ENCODE data around the gene DOK5. TPM values are rescaled to one million over a fixed set of nuclear protein-coding genes. Genes with fewer than 3 reads are reported as not detected.

Gene DOK5
- total and polyA plus RNA-seq, 10 of the 15 experiments (the other 5 are each of a cell fraction or from before 2014, with no cell fraction given): 0.03 TPM; not detected in 9

GRCh38 chr20:54506643-54507042 lies 31.2 kb downstream of the DOK5 start:
- no peak for FAIRE-seq
- SMC1A ChIA-PET (ENCODE audit: uncharacterized antibody, unreplicated experiment): no interaction called here
- Histone ChIP-seq H3K27ac (ENCODE audit: control insufficient read depth, insufficient read depth) (no peak overlapping the region), H4K20me1 (ENCODE audit: control insufficient read depth, insufficient read depth) (no peaks in the 10 kb centered on the region), H3K36me3 (ENCODE audit: control insufficient read depth in 2 of 2, insufficient read depth in 2 of 2, low read length in 1 of 2) (no peaks in the 10 kb centered on the region), H2AFZ (ENCODE audit: control insufficient read depth, low read depth, low read length) (no peak overlapping the region), H3K4me2 (ENCODE audit: control insufficient read depth, insufficient read depth) (no peak overlapping the region), H3K4me3 (no peak overlapping the region), H3K9ac (ENCODE audit: control insufficient read depth, insufficient read depth, low read length) (no peak overlapping the region), H3K79me2 (ENCODE audit: control insufficient read depth, insufficient read depth, low read length) (no peaks in the 10 kb centered on the region), H3K27me3 (replicated peaks in 1 of 2; ENCODE audit: control insufficient read depth in 2 of 2, insufficient read depth in 2 of 2, low read length in 1 of 2) (no peaks in the 10 kb centered on the region), H3K4me1 (ENCODE audit: control insufficient read depth, insufficient read depth, low read length) (no peaks in the 10 kb centered on the region), H3K9me3 (replicated peaks; ENCODE audit: control insufficient read depth, insufficient read depth, low read length) (no peaks in the 10 kb centered on the region)
- DNase-seq (ENCODE audit: low read depth, low spot score): no peak
- WGBS (ENCODE audit: insufficient coverage, insufficient replicate concordance, low lambda C conversion rate, missing lambda C conversion rate): 76% methylated on average over 6 of the region's 6 CpGs
- POLR2A ChIA-PET: no interaction called here
- RAD21 ChIA-PET (ENCODE audit: unreplicated experiment): no interaction called here
- TF ChIP-seq BMI1 (IDR thresholded peaks at IDR 0.05; ENCODE audit: borderline replicate concordance) (no peak), CBX5 (IDR thresholded peaks at IDR 0.05; ENCODE audit: low read depth) (no peak), MXI1 (IDR thresholded peaks at IDR 0.05; ENCODE audit: low read depth, low read length) (no peak), RAD21 (IDR thresholded peaks at IDR 0.05; ENCODE audit: insufficient read depth, low read depth, low read length) (no peak)
- intact Hi-C loops (cut with micrococcal nuclease; ENCODE audit: unreplicated experiment): no loop called here
- CTCF ChIA-PET: no interaction called here
- in situ Hi-C loops (cut with MboI): no loop called here
- no peak for ATAC-seq
- no TSS peak for BruUV-seq (replicated peaks)

GRCh38 chr20:54510541-54511129 lies 35.2 kb downstream of the DOK5 start:
- DNase-seq (ENCODE audit: low read depth, low spot score) (no peak), ATAC-seq (no peak), FAIRE-seq (no peak)
- in situ Hi-C loops (cut with MboI): no loop called here
- RAD21 ChIA-PET (ENCODE audit: unreplicated experiment): no interaction called here
- CTCF ChIA-PET: interaction anchor here (0.9 kb wide), 1 partner anchor 17 kb away, joined by 3 read pairs; no protein-coding TSS in a partner anchor
- no peaks in the 10 kb centered on the region for H3K4me1 ChIP-seq (ENCODE audit: control insufficient read depth, insufficient read depth, low read length)
- H3K9ac ChIP-seq (ENCODE audit: control insufficient read depth, insufficient read depth, low read length): no peak overlapping the region
- intact Hi-C loops (cut with micrococcal nuclease; ENCODE audit: unreplicated experiment): no loop called here
- no peak overlapping the region for H3K4me2 ChIP-seq (ENCODE audit: control insufficient read depth, insufficient read depth)
- H3K79me2 ChIP-seq (ENCODE audit: control insufficient read depth, insufficient read depth, low read length): no peaks in the 10 kb centered on the region
- POLR2A ChIA-PET: no interaction called here
- H4K20me1 ChIP-seq (ENCODE audit: control insufficient read depth, insufficient read depth): no peaks in the 10 kb centered on the region
- 20% methylated on average over 7 of the region's 7 CpGs for WGBS (ENCODE audit: insufficient coverage, insufficient replicate concordance, low lambda C conversion rate, missing lambda C conversion rate)
- BruUV-seq (replicated peaks): no TSS peak
- H3K9me3 ChIP-seq (replicated peaks; ENCODE audit: control insufficient read depth, insufficient read depth, low read length): no peaks in the 10 kb centered on the region
- no peak overlapping the region for H3K4me3 ChIP-seq
- H3K27ac ChIP-seq (ENCODE audit: control insufficient read depth, insufficient read depth): no peak overlapping the region
- no peaks in the 10 kb centered on the region for H3K27me3 ChIP-seq (replicated peaks in 1 of 2; ENCODE audit: control insufficient read depth in 2 of 2, insufficient read depth in 2 of 2, low read length in 1 of 2)
- TF ChIP-seq YY1 (IDR thresholded peaks at IDR 0.05; ENCODE audit: low read depth, low read length): no peak
- TF ChIP-seq TCF7 (IDR thresholded peaks at IDR 0.05; ENCODE audit: borderline replicate concordance): no peak
- no peak for TF ChIP-seq ATF2 (IDR thresholded peaks at IDR 0.05; ENCODE audit: low read length)
- TF ChIP-seq IRF5 (IDR thresholded peaks at IDR 0.05; ENCODE audit: borderline replicate concordance): no peak
- no peak for TF ChIP-seq ATF3 (IDR thresholded peaks at IDR 0.05; ENCODE audit: borderline replicate concordance, extremely low read depth, low read depth, low read length)
- no peak for TF ChIP-seq RB1 (IDR thresholded peaks at IDR 0.05; ENCODE audit: borderline replicate concordance)
- no peak for TF ChIP-seq NRF1 (conservative IDR thresholded peaks at IDR 0.05; ENCODE audit: low read depth, low read length)
- no peak for TF ChIP-seq TAF1 (IDR thresholded peaks at IDR 0.05; ENCODE audit: borderline replicate concordance, low read depth, low read length)
- TF ChIP-seq WRNIP1 (IDR thresholded peaks at IDR 0.05; ENCODE audit: borderline replicate concordance, low read depth, low read length): no peak
- no peak for TF ChIP-seq ZZZ3 (IDR thresholded peaks at IDR 0.05; ENCODE audit: control insufficient read depth, insufficient read length, low read depth)
- no peak for TF ChIP-seq BHLHE40 (IDR thresholded peaks at IDR 0.05; ENCODE audit: borderline replicate concordance in 1 of 2, low read depth in 2 of 2, low read length in 1 of 2)
- no peak for TF ChIP-seq FOXK2 (IDR thresholded peaks at IDR 0.05)
- SMC1A ChIA-PET (ENCODE audit: uncharacterized antibody, unreplicated experiment): no interaction called here
- H2AFZ ChIP-seq (ENCODE audit: control insufficient read depth, low read depth, low read length): no peak overlapping the region
- no peaks in the 10 kb centered on the region for H3K36me3 ChIP-seq (ENCODE audit: control insufficient read depth in 2 of 2, insufficient read depth in 2 of 2, low read length in 1 of 2)
